Neuronal stem cell (in vitro differentiated cells): Measurements from ENCODE around the gene AEBP2.
"Not testable (repeated sequence)": the region's sequence is repeated elsewhere in the genome, so short reads cannot be mapped to it uniquely, and the experiment has no call there.

Source experiments
- DNase-seq: peaks from one replicate; pipeline ENCODE4 v3.0.0-alpha.2; 2013; ENCODE audit warnings: low spot score
- H2AFZ ChIP-seq: one replicate; pipeline ENCODE4 v1.6.1; 2013; ENCODE audit warnings: mild to moderate bottlenecking, low read length, inconsistent platforms
- H2AK5ac ChIP-seq: 2 replicates; pipeline ENCODE4 v1.6.1; 2013; ENCODE audit warnings: low read depth, mild to moderate bottlenecking, inconsistent platforms, low read length, moderate library complexity, mixed read lengths
- H2BK120ac ChIP-seq: 2 replicates; pipeline ENCODE4 v1.6.1; 2013; ENCODE audit warnings: low read depth, mild to moderate bottlenecking, inconsistent platforms, low read length, moderate library complexity, mixed read lengths
- H2BK12ac ChIP-seq: one replicate; pipeline ENCODE4 v1.6.1; 2013; ENCODE audit warnings: low read length, inconsistent platforms
- H2BK15ac ChIP-seq: 2 replicates; pipeline ENCODE4 v1.6.1; 2013; ENCODE audit warnings: mild to moderate bottlenecking, low read length, inconsistent platforms, mixed read lengths
- H2BK5ac ChIP-seq: one replicate; pipeline ENCODE4 v1.6.1; 2013; ENCODE audit warnings: inconsistent platforms, mild to moderate bottlenecking, low read length, moderate library complexity
- H3K14ac ChIP-seq: one replicate; pipeline ENCODE4 v1.6.1; 2013; ENCODE audit warnings: low read length, inconsistent platforms
- H3K18ac ChIP-seq: 2 replicates; pipeline ENCODE4 v1.6.1; 2013; ENCODE audit warnings: low read length, inconsistent platforms
- H3K23ac ChIP-seq: 2 replicates; pipeline ENCODE4 v1.6.1; 2013; ENCODE audit warnings: low read depth, mild to moderate bottlenecking, mixed read lengths, low read length, inconsistent platforms; ENCODE audit not compliant: poor library complexity
- H3K27ac ChIP-seq: replicated peaks from 3 replicates; pipeline ENCODE4 v1.5.1; 2013; ENCODE audit warnings: low read length, inconsistent platforms
- H3K27me3 ChIP-seq, 3 experiments: 2 replicates each; pipeline ENCODE4 v1.6.1; 2013; ENCODE audit warnings: low read length in 3 of 3, mild to moderate bottlenecking in 2 of 3, inconsistent platforms in 1 of 3, low read depth in 1 of 3, mixed read lengths in 1 of 3, moderate library complexity in 1 of 3; ENCODE audit not compliant: control insufficient read depth in 3 of 3, insufficient read depth in 3 of 3
- H3K36me3 ChIP-seq, 2 donors: replicated peaks in 1 of 2; 2 replicates each; pipeline ENCODE4 v1.6.1; 2013; ENCODE audit warnings: low read length in 2 of 2; ENCODE audit not compliant: control insufficient read depth in 2 of 2, insufficient read depth in 2 of 2
- H3K4ac ChIP-seq: 2 replicates; pipeline ENCODE4 v1.6.1; 2013; ENCODE audit warnings: inconsistent platforms, mild to moderate bottlenecking, low read length, moderate library complexity
- H3K4me1 ChIP-seq, 2 donors: 1 replicate in 1 of 2; 2 replicates in 1 of 2; pipeline ENCODE4 v1.6.1; 2013; ENCODE audit warnings: low read length in 2 of 2, low read depth in 1 of 2; ENCODE audit not compliant: control insufficient read depth in 2 of 2, insufficient read depth in 1 of 2
- H3K4me2 ChIP-seq: one replicate; pipeline ENCODE4 v1.6.1; 2013; ENCODE audit warnings: mild to moderate bottlenecking, low read length, inconsistent platforms; ENCODE audit not compliant: insufficient read depth, poor library complexity, severe bottlenecking
- H3K4me3 ChIP-seq, 2 donors: 2 replicates each; pipeline ENCODE4 v1.5.1; 2013; ENCODE audit warnings: low read length in 2 of 2, mild to moderate bottlenecking in 2 of 2, inconsistent platforms in 1 of 2, moderate library complexity in 1 of 2
- H3K79me1 ChIP-seq: one replicate; pipeline ENCODE4 v1.6.1; 2013; ENCODE audit warnings: low read depth, mild to moderate bottlenecking, inconsistent platforms, low read length, moderate library complexity
- H3K9ac ChIP-seq: one replicate; pipeline ENCODE4 v1.6.1; 2013; ENCODE audit warnings: mild to moderate bottlenecking, low read depth, low read length, inconsistent platforms; ENCODE audit not compliant: poor library complexity
- H3K9me3 ChIP-seq, 2 donors: replicated peaks in 1 of 2; 2 replicates each; pipeline versions ENCODE3 to v1.6.1; 2013; ENCODE audit warnings: low read length in 2 of 2, mild to moderate bottlenecking in 2 of 2, inconsistent platforms in 1 of 2, low read depth in 1 of 2, mixed read lengths in 1 of 2, moderate library complexity in 1 of 2; ENCODE audit not compliant: control insufficient read depth in 2 of 2, insufficient read depth in 1 of 2
- H4K8ac ChIP-seq: one replicate; pipeline ENCODE4 v1.6.1; 2013; ENCODE audit warnings: low read depth, mild to moderate bottlenecking, inconsistent platforms, low read length, moderate library complexity
- H4K91ac ChIP-seq: one replicate; pipeline ENCODE4 v1.6.1; 2013; ENCODE audit warnings: low read length, low read depth, mild to moderate bottlenecking, inconsistent platforms; ENCODE audit not compliant: poor library complexity
- WGBS, 2 donors: extraction: QIAGEN DNeasy Blood & Tissue Kit; methylation state at CpG; one replicate each; pipeline ENCODE4 v1.1.7; 2013; ENCODE audit warnings: missing lambda C conversion rate in 2 of 2, mixed read lengths in 1 of 2; ENCODE audit not compliant: insufficient read length in 2 of 2, insufficient replicate concordance in 1 of 2; ENCODE audit errors: extremely low coverage in 2 of 2; 5-methylcytosine and 5-hydroxymethylcytosine counted together

The AEBP2 gene

DNA sequence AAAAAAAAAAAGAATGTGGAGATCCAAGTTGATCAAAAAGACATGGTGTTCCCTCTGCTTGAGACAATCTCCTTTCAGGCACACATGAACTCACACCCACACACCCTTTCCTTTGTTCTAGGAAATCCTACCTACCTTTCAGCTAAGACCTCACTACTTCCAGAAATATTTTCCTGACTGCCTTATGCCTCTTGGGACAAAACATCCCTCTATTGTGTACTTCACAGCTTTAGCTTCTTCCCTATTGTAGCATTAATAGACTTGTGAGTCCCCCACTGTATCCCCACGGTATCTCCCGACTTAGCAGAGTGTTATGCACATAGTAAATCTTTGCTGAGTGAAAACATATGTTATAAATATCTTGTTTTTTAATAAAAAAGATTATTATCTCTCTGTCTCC lies 44.9 kb upstream of the AEBP2 start:
- no peak overlapping the region for H3K23ac ChIP-seq
- H2AK5ac ChIP-seq, result no peak overlapping the region
- H2BK5ac ChIP-seq, result no peak overlapping the region
- H3K18ac ChIP-seq, result no peak overlapping the region
- H4K91ac ChIP-seq, result no peak overlapping the region
- H2BK12ac ChIP-seq, result no peak overlapping the region
- H4K8ac ChIP-seq, result no peak overlapping the region
- no peaks in the 10 kb centered on the region for H3K79me1 ChIP-seq
- H2BK15ac ChIP-seq, result no peak overlapping the region
- no peak overlapping the region for H3K4me3 ChIP-seq
- H3K9ac ChIP-seq, result no peak overlapping the region
- H3K9me3 ChIP-seq, result no peaks in the 10 kb centered on the region
- no peak overlapping the region for H3K4ac ChIP-seq
- no peak overlapping the region for H2AFZ ChIP-seq
- no peak overlapping the region for H2BK120ac ChIP-seq
- no peaks in the 10 kb centered on the region for H3K36me3 ChIP-seq
- H3K27ac ChIP-seq, result no peak overlapping the region
- H3K4me2 ChIP-seq, result no peak overlapping the region
- no peak overlapping the region for H3K14ac ChIP-seq
- no CpG with 5 or more reads among the region's 2 CpGs for WGBS, 2 donors
- no peaks in the 10 kb centered on the region for H3K4me1 ChIP-seq
- DNase-seq, result no peak
- H3K27me3 ChIP-seq, result no peaks in the 10 kb centered on the region

DNA sequence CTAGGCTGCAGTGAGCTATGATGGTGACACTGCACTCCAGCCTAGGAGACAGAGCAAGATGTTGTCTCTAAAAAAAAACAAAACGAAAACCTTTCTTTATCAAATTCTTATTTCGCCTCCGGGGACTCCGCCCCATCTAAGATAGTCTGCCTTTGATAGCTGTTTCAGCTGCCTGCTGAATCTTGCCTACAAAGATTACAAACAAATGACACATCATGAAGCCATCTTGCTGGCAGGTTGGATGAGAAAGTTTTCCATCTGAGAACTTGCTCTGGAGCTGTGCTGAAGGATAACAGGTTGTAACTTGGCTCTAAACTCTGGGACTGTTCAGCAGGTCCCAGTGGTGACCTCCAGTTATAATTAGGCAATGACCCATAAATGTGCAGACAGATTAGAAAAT lies 41.8 kb upstream of the AEBP2 start:
- Histone ChIP-seq H3K18ac (no peak overlapping the region), H2AK5ac (no peak overlapping the region), H4K91ac (no peak overlapping the region), H3K4me2 (no peak overlapping the region), H3K23ac (no peak overlapping the region), H3K4me1 (no peaks in the 10 kb centered on the region), H3K9me3 (no peaks in the 10 kb centered on the region), H4K8ac (no peak overlapping the region), H3K9ac (no peak overlapping the region), H3K27me3 (no peaks in the 10 kb centered on the region), H3K14ac (peak overlapping the region; percentile 71), H2AFZ (no peak overlapping the region), H2BK15ac (no peak overlapping the region), H3K36me3 (no peaks in the 10 kb centered on the region), H3K27ac (no peak overlapping the region), H3K4me3 (no peak overlapping the region), H2BK5ac (no peak overlapping the region), H2BK120ac (no peak overlapping the region), H3K79me1 (no peaks in the 10 kb centered on the region), H3K4ac (no peak overlapping the region), H2BK12ac (no peak overlapping the region)
- no peak for DNase-seq
- no CpG with 5 or more reads among the region's 4 CpGs for WGBS, 2 donors

GRCh38 chr12:19398376-19399363 lies 40.6 kb upstream of the AEBP2 start:
- no peak overlapping the region for H2BK12ac ChIP-seq
- H3K27me3 ChIP-seq, result no peaks in the 10 kb centered on the region
- H2BK15ac ChIP-seq, result no peak overlapping the region
- no peak overlapping the region for H3K4ac ChIP-seq
- no peaks in the 10 kb centered on the region for H3K79me1 ChIP-seq
- no peaks in the 10 kb centered on the region for H3K9me3 ChIP-seq
- H3K4me1 ChIP-seq, result no peaks in the 10 kb centered on the region
- no peak overlapping the region for H4K8ac ChIP-seq
- H2AK5ac ChIP-seq, result no peak overlapping the region
- H3K9ac ChIP-seq, result no peak overlapping the region
- H3K4me3 ChIP-seq, result no peak overlapping the region
- WGBS, 2 donors, result no CpG with 5 or more reads among the region's 6 CpGs
- no peak overlapping the region for H3K27ac ChIP-seq
- H2AFZ ChIP-seq, result no peak overlapping the region
- no peak overlapping the region for H3K18ac ChIP-seq
- no peaks in the 10 kb centered on the region for H3K36me3 ChIP-seq
- H2BK5ac ChIP-seq, result no peak overlapping the region
- no peak for DNase-seq
- no peak overlapping the region for H4K91ac ChIP-seq
- no peak overlapping the region for H3K4me2 ChIP-seq
- H3K23ac ChIP-seq, result no peak overlapping the region
- no peak overlapping the region for H2BK120ac ChIP-seq
- no peak overlapping the region for H3K14ac ChIP-seq

DNA sequence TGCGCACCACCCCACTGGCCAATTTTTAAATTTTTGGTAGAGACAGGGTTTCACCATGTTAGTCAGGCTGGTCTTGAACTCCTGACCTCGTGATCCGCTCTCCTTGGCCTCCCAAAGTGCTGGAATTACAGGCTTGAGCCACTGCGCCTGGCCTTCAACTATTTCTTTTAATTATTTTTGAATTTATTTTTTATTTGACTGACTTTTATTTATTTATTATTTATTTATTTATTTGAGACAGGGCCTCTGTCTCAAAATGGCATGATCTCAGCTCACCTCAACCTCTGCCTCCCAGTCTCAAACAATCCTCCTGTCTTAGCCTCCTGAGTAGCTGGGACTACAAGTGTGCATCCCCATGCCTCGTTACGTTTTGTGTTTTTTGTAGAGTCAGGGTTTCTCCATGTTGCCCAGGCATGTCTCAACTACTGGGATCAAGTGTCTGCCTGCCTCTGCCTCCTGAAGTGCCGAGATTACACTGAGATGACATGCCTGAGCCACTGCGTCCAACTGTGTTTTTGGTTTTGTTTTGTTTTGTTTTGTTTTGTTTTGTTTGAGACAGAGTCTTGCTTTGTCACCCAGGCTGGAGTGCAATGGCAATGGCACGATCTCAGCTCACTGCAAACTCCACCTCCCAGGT lies 38.5 kb upstream of the AEBP2 start:
- H3K4me2 ChIP-seq, H2BK12ac ChIP-seq, H3K4ac ChIP-seq, H3K36me3 ChIP-seq, H3K9me3 ChIP-seq, H2BK120ac ChIP-seq, H3K4me3 ChIP-seq, H2AK5ac ChIP-seq, H3K4me1 ChIP-seq, H3K27me3 ChIP-seq, DNase-seq, H2BK5ac ChIP-seq, H3K9ac ChIP-seq, H3K14ac ChIP-seq, H3K27ac ChIP-seq, H3K23ac ChIP-seq, H3K18ac ChIP-seq, H3K79me1 ChIP-seq, H2BK15ac ChIP-seq, H4K91ac ChIP-seq: not testable (repeated sequence)
- Histone ChIP-seq H4K8ac (peak overlapping the region; percentile 98), H2AFZ (peak overlapping the region; percentile 58)
- WGBS, 2 donors, result no CpG with 5 or more reads among the region's 9 CpGs
